ENCODE measurements around the gene TFEB.

The TFEB gene

GRCh38 chr6:41672816-41673703 lies 62.3 kb downstream of the TFEB start:
- H3K4me1 Mint-ChIP-seq, result no peaks in the 10 kb centered on the region
- DNase-seq (ENCODE audit: low spot score in 2 of 2) (no peak), ATAC-seq (replicated peaks; ENCODE audit: extremely low read depth, poor library complexity, severe bottlenecking) (no peak)
- H3K27ac Mint-ChIP-seq (ENCODE audit: low read depth), result no peak overlapping the region
- H3K4me3 Mint-ChIP-seq, result no peak overlapping the region
- no peaks in the 10 kb centered on the region for H3K9me3 Mint-ChIP-seq
- H3K36me3 Mint-ChIP-seq (ENCODE audit: insufficient read depth), result no peaks in the 10 kb centered on the region
- H3K27me3 Mint-ChIP-seq, result peaks cover 87% of the 10 kb centered on the region

DNA sequence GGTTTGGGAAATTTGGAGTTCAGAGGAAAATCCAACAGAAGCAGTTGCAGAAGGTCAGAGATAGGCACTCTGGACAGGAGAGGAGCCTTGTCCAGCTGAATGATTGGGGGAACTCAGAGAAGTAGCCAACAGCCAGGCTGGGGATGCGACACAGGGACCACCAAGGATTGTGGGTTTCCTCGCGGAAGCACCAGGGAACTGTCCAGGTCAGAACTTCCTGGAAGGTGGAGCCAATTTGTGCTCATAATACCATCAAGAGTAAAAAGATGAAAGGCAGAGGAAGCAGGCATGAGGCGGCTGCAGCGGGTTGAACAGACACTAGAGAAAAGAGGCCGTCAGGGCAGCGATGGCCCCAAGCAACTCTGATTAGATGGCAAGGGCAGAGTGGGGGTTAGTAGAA lies 63.4 kb downstream of the TFEB start:
- H3K36me3 Mint-ChIP-seq (ENCODE audit: insufficient read depth), result no peaks in the 10 kb centered on the region
- ATAC-seq (replicated peaks; ENCODE audit: extremely low read depth, poor library complexity, severe bottlenecking), result no peak
- no peak for DNase-seq (ENCODE audit: low spot score in 2 of 2)
- H3K27ac Mint-ChIP-seq (ENCODE audit: low read depth), result no peak overlapping the region
- no peak overlapping the region for H3K4me3 Mint-ChIP-seq
- H3K4me1 Mint-ChIP-seq, result no peaks in the 10 kb centered on the region
- H3K9me3 Mint-ChIP-seq, result no peaks in the 10 kb centered on the region
- H3K27me3 Mint-ChIP-seq, result peaks cover 81% of the 10 kb centered on the region

DNA sequence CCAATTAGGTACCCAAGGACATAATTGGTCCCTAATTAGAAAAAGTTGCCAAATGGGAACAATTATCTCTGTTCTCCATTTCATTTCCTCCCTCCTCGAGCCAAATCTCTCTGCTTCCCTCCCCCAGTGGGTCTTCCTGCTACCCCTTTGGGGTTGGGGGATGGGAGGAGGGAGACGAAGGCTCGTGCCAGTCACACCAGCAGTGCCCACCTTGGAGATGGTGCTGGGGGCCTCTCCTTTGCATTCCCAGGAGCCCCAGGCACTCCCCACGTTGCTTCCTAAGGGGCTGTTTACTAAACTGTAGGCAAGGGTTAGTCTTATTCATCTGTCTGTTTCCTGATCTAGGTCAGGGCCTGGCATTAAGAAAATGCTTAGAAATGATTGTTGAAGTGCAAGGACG lies 64.0 kb downstream of the TFEB start:
- no peaks in the 10 kb centered on the region for H3K4me1 Mint-ChIP-seq
- no peak overlapping the region for H3K4me3 Mint-ChIP-seq
- ATAC-seq (replicated peaks; ENCODE audit: extremely low read depth, poor library complexity, severe bottlenecking) (no peak), DNase-seq (ENCODE audit: low spot score in 2 of 2) (no peak)
- H3K9me3 Mint-ChIP-seq, result no peaks in the 10 kb centered on the region
- H3K27ac Mint-ChIP-seq (ENCODE audit: low read depth), result no peak overlapping the region
- no peaks in the 10 kb centered on the region for H3K36me3 Mint-ChIP-seq (ENCODE audit: insufficient read depth)
- peaks cover 75% of the 10 kb centered on the region for H3K27me3 Mint-ChIP-seq

- H3K4me3 Mint-ChIP-seq, result no peak overlapping the region
- no peak for ATAC-seq (replicated peaks; ENCODE audit: extremely low read depth, poor library complexity, severe bottlenecking)
- no peaks in the 10 kb centered on the region for H3K9me3 Mint-ChIP-seq
- no peaks in the 10 kb centered on the region for H3K4me1 Mint-ChIP-seq
- no peaks in the 10 kb centered on the region for H3K36me3 Mint-ChIP-seq (ENCODE audit: insufficient read depth)
- H3K27me3 Mint-ChIP-seq, result peaks cover 69% of the 10 kb centered on the region
- no peak overlapping the region for H3K27ac Mint-ChIP-seq (ENCODE audit: low read depth)
- DNase-seq (ENCODE audit: low spot score in 2 of 2), result no peak
Observed at GRCh38 chr6:41670703-41671360, 64.6 kb downstream of the TFEB start.

DNA sequence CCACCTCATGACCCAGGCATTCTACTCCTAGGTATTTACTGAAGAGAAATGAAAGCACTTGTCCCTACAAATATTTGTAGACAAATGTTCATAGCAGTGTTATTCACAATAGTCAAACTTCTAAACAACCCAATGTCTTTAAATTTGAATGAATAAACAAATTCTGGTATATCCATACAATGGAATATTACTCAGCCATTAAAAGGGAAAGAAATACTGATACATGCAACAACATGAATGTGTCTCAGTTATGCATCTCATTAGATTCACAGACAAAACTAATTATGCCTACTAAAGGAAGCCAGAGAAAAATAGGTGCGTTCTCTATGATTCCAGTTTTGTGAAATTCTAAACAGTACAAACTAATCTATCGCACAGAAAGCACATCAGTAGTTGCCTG lies 66.4 kb downstream of the TFEB start:
- peaks cover 61% of the 10 kb centered on the region for H3K27me3 Mint-ChIP-seq
- ATAC-seq (replicated peaks; ENCODE audit: extremely low read depth, poor library complexity, severe bottlenecking), result no peak

GRCh38 chr6:41667195-41667594 lies 68.2 kb downstream of the TFEB start:
- peaks cover 60% of the 10 kb centered on the region for H3K27me3 Mint-ChIP-seq
- no peaks in the 10 kb centered on the region for H3K36me3 Mint-ChIP-seq (ENCODE audit: insufficient read depth)
- H3K4me3 Mint-ChIP-seq, result no peak overlapping the region
- no peak for DNase-seq (ENCODE audit: low spot score in 2 of 2)
- H3K27ac Mint-ChIP-seq (ENCODE audit: low read depth), result no peak overlapping the region
- H3K9me3 Mint-ChIP-seq, result no peaks in the 10 kb centered on the region
- ATAC-seq (replicated peaks; ENCODE audit: extremely low read depth, poor library complexity, severe bottlenecking), result no peak
- H3K4me1 Mint-ChIP-seq, result no peaks in the 10 kb centered on the region

More for the DNA sequence above, 66.4 kb downstream of the TFEB start:
- H3K4me3 Mint-ChIP-seq, result no peak overlapping the region
- no peaks in the 10 kb centered on the region for H3K36me3 Mint-ChIP-seq (ENCODE audit: insufficient read depth)
- H3K27ac Mint-ChIP-seq (ENCODE audit: low read depth), result no peak overlapping the region
- H3K4me1 Mint-ChIP-seq, result no peaks in the 10 kb centered on the region
- no peaks in the 10 kb centered on the region for H3K9me3 Mint-ChIP-seq
- no peak for DNase-seq (ENCODE audit: low spot score in 2 of 2)

- Mint-ChIP-seq H3K4me3 (no peak overlapping the region), H3K36me3 (ENCODE audit: insufficient read depth) (no peaks in the 10 kb centered on the region), H3K9me3 (no peaks in the 10 kb centered on the region), H3K4me1 (no peaks in the 10 kb centered on the region), H3K27me3 (peaks cover 57% of the 10 kb centered on the region), H3K27ac (ENCODE audit: low read depth) (no peak overlapping the region)
- DNase-seq (ENCODE audit: low spot score in 2 of 2) (no peak), ATAC-seq (replicated peaks; ENCODE audit: extremely low read depth, poor library complexity, severe bottlenecking) (no peak)
Observed at GRCh38 chr6:41664271-41664670, 71.1 kb downstream of the TFEB start.

DNA sequence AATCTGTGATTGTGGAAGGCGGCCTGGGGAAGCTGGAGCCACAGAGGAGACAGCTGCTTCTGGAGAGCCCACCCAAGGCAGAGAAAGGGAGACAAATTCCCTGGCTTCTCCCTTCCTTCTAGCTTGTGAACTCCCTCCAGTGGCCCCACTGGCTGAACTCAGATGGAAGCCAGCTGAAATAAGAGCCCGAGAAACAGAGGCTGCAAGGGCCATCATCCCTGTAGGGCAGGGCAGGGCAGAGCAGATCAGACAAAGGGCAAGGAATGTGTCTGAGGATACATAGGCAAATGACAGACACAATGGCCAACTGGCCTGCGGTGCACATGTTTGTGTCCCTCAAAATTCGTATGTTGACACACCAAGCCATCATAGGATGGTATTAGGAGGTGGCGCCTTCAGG lies 71.8 kb downstream of the TFEB start:
- H3K4me3 Mint-ChIP-seq, result no peak overlapping the region
- no peaks in the 10 kb centered on the region for H3K4me1 Mint-ChIP-seq
- no peak overlapping the region for H3K27ac Mint-ChIP-seq (ENCODE audit: low read depth)
- peaks cover 58% of the 10 kb centered on the region for H3K27me3 Mint-ChIP-seq
- ATAC-seq (replicated peaks; ENCODE audit: extremely low read depth, poor library complexity, severe bottlenecking) (no peak), DNase-seq (ENCODE audit: low spot score in 2 of 2) (no peak)
- H3K36me3 Mint-ChIP-seq (ENCODE audit: insufficient read depth), result no peaks in the 10 kb centered on the region
- H3K9me3 Mint-ChIP-seq, result no peaks in the 10 kb centered on the region

DNA sequence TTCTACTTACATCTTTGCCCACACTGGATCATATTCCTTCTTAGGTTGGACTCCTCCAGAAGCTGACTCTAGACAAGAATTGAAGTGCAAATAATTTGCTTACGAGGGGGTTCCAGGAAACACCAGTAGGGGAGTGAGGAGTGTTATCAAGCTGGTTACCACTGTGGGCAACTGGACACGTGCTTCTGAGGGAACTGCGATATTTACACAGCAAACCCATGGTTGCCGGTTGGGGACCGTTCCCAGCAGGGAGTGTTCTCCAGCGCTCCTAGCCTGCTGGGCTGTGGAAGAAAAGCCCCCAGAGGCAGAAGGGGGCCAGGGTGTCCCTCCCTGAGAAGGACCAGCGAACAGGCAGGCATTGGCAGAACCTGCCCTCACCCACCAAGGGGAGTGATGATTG lies 75.5 kb downstream of the TFEB start:
- Mint-ChIP-seq H3K27ac (ENCODE audit: low read depth) (no peak overlapping the region), H3K4me3 (no peak overlapping the region), H3K4me1 (no peaks in the 10 kb centered on the region), H3K27me3 (peaks cover 86% of the 10 kb centered on the region), H3K36me3 (ENCODE audit: insufficient read depth) (no peaks in the 10 kb centered on the region), H3K9me3 (no peaks in the 10 kb centered on the region)
- ATAC-seq (replicated peaks; ENCODE audit: extremely low read depth, poor library complexity, severe bottlenecking) (no peak), DNase-seq (ENCODE audit: low spot score in 2 of 2) (no peak)

DNA sequence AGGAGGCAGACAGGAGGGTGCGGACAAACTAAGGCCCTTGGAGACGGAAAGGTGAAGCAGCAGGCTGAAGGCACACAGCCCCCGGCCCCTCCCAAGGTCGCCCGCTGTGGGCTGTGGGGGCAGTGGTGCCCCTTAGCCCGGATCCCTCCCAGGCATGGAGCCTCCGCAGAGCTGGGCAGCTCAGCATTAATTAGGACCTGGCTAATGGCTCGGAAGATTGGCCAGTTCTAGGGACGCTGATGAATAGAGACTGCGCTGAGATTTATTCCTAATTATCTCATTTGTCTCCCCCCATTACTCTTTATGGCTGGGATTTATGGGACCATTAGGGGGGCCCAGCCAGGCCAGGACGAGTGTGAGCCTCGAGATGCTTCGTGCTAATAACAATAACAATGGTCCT lies 76.8 kb downstream of the TFEB start:
- no peaks in the 10 kb centered on the region for H3K4me1 Mint-ChIP-seq
- H3K9me3 Mint-ChIP-seq, result no peaks in the 10 kb centered on the region
- no peaks in the 10 kb centered on the region for H3K36me3 Mint-ChIP-seq (ENCODE audit: insufficient read depth)
- no peak for ATAC-seq (replicated peaks; ENCODE audit: extremely low read depth, poor library complexity, severe bottlenecking)
- H3K4me3 Mint-ChIP-seq, result no peak overlapping the region
- no peak for DNase-seq (ENCODE audit: low spot score in 2 of 2)
- H3K27ac Mint-ChIP-seq (ENCODE audit: low read depth), result no peak overlapping the region
- peaks cover 90% of the 10 kb centered on the region for H3K27me3 Mint-ChIP-seq

- peaks cover 80% of the 10 kb centered on the region for H3K27me3 Mint-ChIP-seq
- H3K36me3 Mint-ChIP-seq (ENCODE audit: insufficient read depth), result no peaks in the 10 kb centered on the region
- H3K4me3 Mint-ChIP-seq, result no peak overlapping the region
Observed at GRCh38 chr6:41657131-41658094, 78.0 kb downstream of the TFEB start.

DNA sequence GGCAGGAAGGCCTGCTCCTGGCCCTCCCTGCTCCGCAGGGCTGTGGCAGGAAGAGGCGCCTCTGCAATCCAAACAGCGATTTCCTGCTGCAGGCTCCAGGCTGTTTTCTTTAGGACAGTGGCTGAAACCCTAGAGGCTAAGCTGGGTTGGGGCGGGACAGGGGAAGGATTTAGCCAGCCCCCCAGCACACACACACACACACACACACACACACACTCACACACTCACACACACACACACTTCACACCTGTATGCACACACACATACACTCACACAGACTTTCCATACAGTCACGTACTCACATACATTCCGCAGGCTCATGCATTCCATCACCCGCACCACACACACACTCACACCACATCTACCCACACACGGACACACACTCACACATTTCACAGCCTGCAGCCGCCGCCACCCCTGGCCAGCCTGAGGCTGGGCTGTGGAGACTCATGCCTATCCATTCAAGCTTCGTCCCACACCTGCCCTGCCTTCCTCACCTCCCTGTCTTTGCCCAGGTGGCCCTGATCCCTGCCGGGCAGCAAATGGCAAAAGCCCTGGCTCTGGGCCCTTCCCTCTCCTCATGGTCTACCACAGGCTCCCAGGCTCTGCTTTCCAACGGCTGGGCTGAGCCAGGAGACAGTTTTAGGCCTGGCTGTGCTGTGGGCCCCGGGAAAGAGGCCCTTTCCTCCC lies 79.3 kb downstream of the TFEB start:
- DNase-seq (ENCODE audit: low spot score in 2 of 2) (no peak), ATAC-seq (replicated peaks; ENCODE audit: extremely low read depth, poor library complexity, severe bottlenecking) (no peak)
- Mint-ChIP-seq H3K4me1 (no peaks in the 10 kb centered on the region), H3K4me3 (no peak overlapping the region), H3K9me3 (no peaks in the 10 kb centered on the region), H3K27ac (ENCODE audit: low read depth) (no peak overlapping the region), H3K36me3 (ENCODE audit: insufficient read depth) (no peaks in the 10 kb centered on the region), H3K27me3 (peaks cover 78% of the 10 kb centered on the region)

More at GRCh38 chr6:41657131-41658094, 78.0 kb downstream of the TFEB start:
- Mint-ChIP-seq H3K4me1 (no peaks in the 10 kb centered on the region), H3K27ac (ENCODE audit: low read depth) (no peak overlapping the region), H3K9me3 (no peaks in the 10 kb centered on the region)
- ATAC-seq (replicated peaks; ENCODE audit: extremely low read depth, poor library complexity, severe bottlenecking), result no peak
- DNase-seq (ENCODE audit: low spot score in 2 of 2), result no peak

Measured in central memory CD8-positive, alpha-beta T cell (primary cell).